Testis (tissue), 2 donors: ENCODE measurements around the gene KCTD5.
"Not testable (repeated sequence)": the region's sequence is repeated elsewhere in the genome, so short reads cannot be mapped to it uniquely, and the experiment has no call there.

Source experiments
- CTCF ChIP-seq, 3 experiments: fragments of 450-650 bp in 2 of 3; fragments of 200-600 bp in 1 of 3; sonication (generic) in 1 of 3; IDR thresholded peaks; one replicate each; pipeline ENCODE4 v1.5.1; 2016 to 2019; ENCODE audit warnings: antibody characterized with exemption in 3 of 3, mild to moderate bottlenecking in 2 of 3, moderate library complexity in 1 of 3
- POLR2A ChIP-seq: fragments of 450-650 bp; IDR thresholded peaks from one replicate; pipeline ENCODE4 v1.6.1; 2017; ENCODE audit warnings: antibody characterized with exemption, mild to moderate bottlenecking, moderate library complexity

GRCh38 chr16:2651268-2651871, 31.0 kb upstream of the KCTD5 start:
- TF ChIP-seq POLR2A; CTCF (IDR thresholded peaks at IDR 0.05): not testable (repeated sequence)
